Activated T-cell treated with anti-CD3 and anti-CD28 coated beads, Interleukin-2, amount 50 U/mL, for 24 hours (primary cell): ENCODE measurements around the gene PYDC1.

Experiments used
- DNase-seq: peaks from one replicate; pipeline ENCODE4 v3.0.0-alpha.2; 2020
- H3K27ac Mint-ChIP-seq: 2 replicates; pipeline ENCODE4 v1.8.0; 2020; ENCODE audit warnings: mild to moderate bottlenecking, mixed read lengths
- H3K27me3 Mint-ChIP-seq: 2 replicates; pipeline ENCODE4 v1.8.0; 2020; ENCODE audit warnings: mixed read lengths
- H3K36me3 Mint-ChIP-seq: 2 replicates; pipeline ENCODE4 v1.8.0; 2020; ENCODE audit warnings: low read depth, mixed read lengths
- H3K4me1 Mint-ChIP-seq: 2 replicates; pipeline ENCODE4 v1.8.0; 2020; ENCODE audit warnings: low read depth, mixed read lengths
- H3K4me3 Mint-ChIP-seq: 2 replicates; pipeline ENCODE4 v1.8.0; 2020; ENCODE audit warnings: mild to moderate bottlenecking, moderate library complexity, mixed read lengths
- H3K9me3 Mint-ChIP-seq: 2 replicates; pipeline ENCODE4 v1.8.0; 2020; ENCODE audit warnings: mixed read lengths

The PYDC1 gene

GRCh38 chr16:31242206-31242605, 25.3 kb upstream of the PYDC1 start:
- Mint-ChIP-seq H3K27ac (no peak overlapping the region), H3K9me3 (no peaks in the 10 kb centered on the region), H3K27me3 (no peaks in the 10 kb centered on the region), H3K4me3 (no peak overlapping the region), H3K4me1 (no peaks in the 10 kb centered on the region), H3K36me3 (no peaks in the 10 kb centered on the region)
- DNase-seq: no peak

- H3K27me3 Mint-ChIP-seq: no peaks in the 10 kb centered on the region
- DNase-seq: no peak
- H3K4me3 Mint-ChIP-seq: no peak overlapping the region
- H3K9me3 Mint-ChIP-seq: no peaks in the 10 kb centered on the region
- H3K27ac Mint-ChIP-seq: no peak overlapping the region
- no peaks in the 10 kb centered on the region for H3K4me1 Mint-ChIP-seq
- H3K36me3 Mint-ChIP-seq: no peaks in the 10 kb centered on the region
Observed at GRCh38 chr16:31238041-31238440, 21.1 kb upstream of the PYDC1 start.

- H3K9me3 Mint-ChIP-seq: no peaks in the 10 kb centered on the region
- no peaks in the 10 kb centered on the region for H3K4me1 Mint-ChIP-seq
- no peak overlapping the region for H3K27ac Mint-ChIP-seq
- no peaks in the 10 kb centered on the region for H3K36me3 Mint-ChIP-seq
- no peak for DNase-seq
- no peak overlapping the region for H3K4me3 Mint-ChIP-seq
- no peaks in the 10 kb centered on the region for H3K27me3 Mint-ChIP-seq
Observed at GRCh38 chr16:31229501-31229900, 12.6 kb upstream of the PYDC1 start.

GRCh38 chr16:31228206-31228605, 11.3 kb upstream of the PYDC1 start:
- no peaks in the 10 kb centered on the region for H3K9me3 Mint-ChIP-seq
- DNase-seq: no peak
- H3K36me3 Mint-ChIP-seq: no peaks in the 10 kb centered on the region
- no peak overlapping the region for H3K27ac Mint-ChIP-seq
- no peaks in the 10 kb centered on the region for H3K4me1 Mint-ChIP-seq
- no peaks in the 10 kb centered on the region for H3K27me3 Mint-ChIP-seq
- no peak overlapping the region for H3K4me3 Mint-ChIP-seq

- Mint-ChIP-seq H3K4me1 (no peaks in the 10 kb centered on the region), H3K27me3 (peaks cover 12% of the 10 kb centered on the region), H3K27ac (no peak overlapping the region), H3K36me3 (no peaks in the 10 kb centered on the region), H3K9me3 (no peaks in the 10 kb centered on the region), H3K4me3 (no peak overlapping the region)
- no peak for DNase-seq
Observed at GRCh38 chr16:31225193-31225592, 8.3 kb upstream of the PYDC1 start.

GRCh38 chr16:31224092-31224955, 7.4 kb upstream of the PYDC1 start:
- DNase-seq: no peak
- Mint-ChIP-seq H3K9me3 (no peaks in the 10 kb centered on the region), H3K27ac (no peak overlapping the region), H3K27me3 (peaks cover 14% of the 10 kb centered on the region), H3K4me3 (no peak overlapping the region), H3K36me3 (no peaks in the 10 kb centered on the region), H3K4me1 (no peaks in the 10 kb centered on the region)

- Mint-ChIP-seq H3K36me3 (no peaks in the 10 kb centered on the region), H3K27ac (no peak overlapping the region), H3K4me1 (no peaks in the 10 kb centered on the region), H3K9me3 (no peaks in the 10 kb centered on the region), H3K4me3 (no peak overlapping the region), H3K27me3 (peaks cover 25% of the 10 kb centered on the region)
- DNase-seq: no peak
Observed at GRCh38 chr16:31223044-31223443, 6.1 kb upstream of the PYDC1 start.

- peaks cover 4% of the 10 kb centered on the region for H3K4me1 Mint-ChIP-seq
- H3K36me3 Mint-ChIP-seq: no peaks in the 10 kb centered on the region
- no peak for DNase-seq
- no peak overlapping the region for H3K27ac Mint-ChIP-seq
- H3K4me3 Mint-ChIP-seq: no peak overlapping the region
- no peaks in the 10 kb centered on the region for H3K9me3 Mint-ChIP-seq
- peaks cover 40% of the 10 kb centered on the region for H3K27me3 Mint-ChIP-seq
Observed at GRCh38 chr16:31221357-31222160, 4.6 kb upstream of the PYDC1 start.

GRCh38 chr16:31219154-31219741, 2.3 kb upstream of the PYDC1 start:
- Mint-ChIP-seq H3K4me3 (no peak overlapping the region), H3K36me3 (no peaks in the 10 kb centered on the region), H3K27me3 (peaks cover 59% of the 10 kb centered on the region), H3K27ac (no peak overlapping the region), H3K4me1 (peaks cover 17% of the 10 kb centered on the region), H3K9me3 (no peaks in the 10 kb centered on the region)
- DNase-seq: no peak

- DNase-seq: no peak
- H3K4me1 Mint-ChIP-seq: peaks cover 17% of the 10 kb centered on the region
- no peaks in the 10 kb centered on the region for H3K36me3 Mint-ChIP-seq
- H3K4me3 Mint-ChIP-seq: peak overlapping the region; percentile 63
- H3K27ac Mint-ChIP-seq: no peak overlapping the region
- H3K9me3 Mint-ChIP-seq: no peaks in the 10 kb centered on the region
- H3K27me3 Mint-ChIP-seq: peaks cover 72% of the 10 kb centered on the region
Observed at GRCh38 chr16:31217136-31217530, 198 bp upstream of the PYDC1 start.

GRCh38 chr16:31215287-31216162, 1.4 kb downstream of the PYDC1 start:
- Mint-ChIP-seq H3K27me3 (peaks cover 60% of the 10 kb centered on the region), H3K9me3 (no peaks in the 10 kb centered on the region), H3K4me3 (peak overlapping the region; percentile 63), H3K36me3 (no peaks in the 10 kb centered on the region), H3K4me1 (peaks cover 22% of the 10 kb centered on the region), H3K27ac (no peak overlapping the region)
- peak; percentile 58 for DNase-seq

- H3K9me3 Mint-ChIP-seq: no peaks in the 10 kb centered on the region
- peak overlapping the region; percentile 63 for H3K4me3 Mint-ChIP-seq
- H3K4me1 Mint-ChIP-seq: peaks cover 22% of the 10 kb centered on the region
- no peak overlapping the region for H3K27ac Mint-ChIP-seq
- H3K27me3 Mint-ChIP-seq: peaks cover 60% of the 10 kb centered on the region
- H3K36me3 Mint-ChIP-seq: no peaks in the 10 kb centered on the region
- no peak for DNase-seq
Observed at GRCh38 chr16:31214708-31215286, 2.1 kb downstream of the PYDC1 start.

GRCh38 chr16:31213877-31214707, 2.8 kb downstream of the PYDC1 start, which contains the start of gene TRIM72:
Gene TRIM72 (plus strand): TSS chr16:31214119. CDS start chr16:31214739, 620 bp downstream.
- Mint-ChIP-seq H3K27ac (no peak within 1 kb of the TSS), H3K36me3 (no peaks in the 10 kb centered on the region), H3K27me3 (peaks cover 56% of the 10 kb centered on the region)

More at GRCh38 chr16:31213877-31214707, 2.8 kb downstream of the PYDC1 start, which contains the start of gene TRIM72:
- H3K4me3 Mint-ChIP-seq: peak within 1 kb of the TSS; percentile 63
- peaks cover 22% of the 10 kb centered on the region for H3K4me1 Mint-ChIP-seq
- H3K9me3 Mint-ChIP-seq: no peaks in the 10 kb centered on the region
- DNase-seq: no peak
